ENCODE results near the gene PGAM2.

DNA sequence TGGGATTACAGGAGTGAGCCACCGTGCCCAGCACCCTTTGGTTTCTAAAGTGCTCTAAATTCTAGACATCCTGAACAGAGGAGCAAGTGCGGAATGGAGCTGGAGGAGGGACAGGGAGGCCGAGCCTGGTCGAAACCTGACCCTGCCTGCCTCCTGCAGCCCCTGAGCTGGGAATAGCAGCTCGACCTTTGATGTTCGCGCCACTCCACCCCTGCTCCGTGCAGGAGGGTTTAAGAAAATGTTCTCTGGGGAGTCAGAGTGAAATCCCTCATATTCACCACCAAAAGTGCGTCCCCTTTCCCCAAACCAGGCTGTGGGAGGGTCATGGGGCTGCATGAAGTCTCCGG lies 1.8 kb downstream of the PGAM2 start:
- TF ChIP-seq, protein P1, sequence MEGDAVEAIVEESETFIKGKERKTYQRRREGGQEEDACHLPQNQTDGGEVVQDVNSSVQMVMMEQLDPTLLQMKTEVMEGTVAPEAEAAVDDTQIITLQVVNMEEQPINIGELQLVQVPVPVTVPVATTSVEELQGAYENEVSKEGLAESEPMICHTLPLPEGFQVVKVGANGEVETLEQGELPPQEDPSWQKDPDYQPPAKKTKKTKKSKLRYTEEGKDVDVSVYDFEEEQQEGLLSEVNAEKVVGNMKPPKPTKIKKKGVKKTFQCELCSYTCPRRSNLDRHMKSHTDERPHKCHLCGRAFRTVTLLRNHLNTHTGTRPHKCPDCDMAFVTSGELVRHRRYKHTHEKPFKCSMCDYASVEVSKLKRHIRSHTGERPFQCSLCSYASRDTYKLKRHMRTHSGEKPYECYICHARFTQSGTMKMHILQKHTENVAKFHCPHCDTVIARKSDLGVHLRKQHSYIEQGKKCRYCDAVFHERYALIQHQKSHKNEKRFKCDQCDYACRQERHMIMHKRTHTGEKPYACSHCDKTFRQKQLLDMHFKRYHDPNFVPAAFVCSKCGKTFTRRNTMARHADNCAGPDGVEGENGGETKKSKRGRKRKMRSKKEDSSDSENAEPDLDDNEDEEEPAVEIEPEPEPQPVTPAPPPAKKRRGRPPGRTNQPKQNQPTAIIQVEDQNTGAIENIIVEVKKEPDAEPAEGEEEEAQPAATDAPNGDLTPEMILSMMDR (IDR thresholded peaks at IDR 0.05): no peak
- TF ChIP-seq POLR2A (IDR thresholded peaks at IDR 0.05): no peak

All from thyroid gland (tissue), 4 donors.